ENCODE measurements around the gene CCL24.

GRCh38 chr7:75820688-75821087 is 7.1 kb upstream of the CCL24 start:
- TF ChIP-seq CTCF (IDR thresholded peaks at IDR 0.05) = no peak
- no peak for TF ChIP-seq POLR2A (IDR thresholded peaks at IDR 0.05)

Measured in right lobe of liver (tissue), 4 donors.